Motor neuron (in vitro differentiated cells): ENCODE measurements around the gene OR56A4. TPM values are rescaled to one million over a fixed set of nuclear protein-coding genes. Genes with fewer than 3 reads are reported as not detected.

Experiments
- total RNA-seq, 8 experiments: library from RNA; unstranded; fragments of 300-600 nt; gene quantifications; 2 replicates each; pipeline versions ENCODE4 v1.2.3 to v1.2.4, GENCODE V29; 2022

The OR56A4 gene
- total RNA-seq, 8 experiments from 2014 or later, result 0.10 to 0.76 (median 0.15) TPM; not detected in 4

Other genes starting within 250 kb of the OR56A4 start
- under 1 TPM in 2 of 8 experiments, not detected in 6; 0.05 to 0.47 TPM for gene OR52N5, start 223.6 kb downstream of the OR56A4 start, total RNA-seq
- gene OR52N1, start 215.7 kb downstream of the OR56A4 start, total RNA-seq, result under 1 TPM in 1 of 8 experiments, not detected in 7; 0.19 TPM
- gene OR52N2, start 198.0 kb downstream of the OR56A4 start, total RNA-seq, result under 1 TPM in 1 of 8 experiments, not detected in 7; 0.66 TPM
- gene OR52E6, start 165.0 kb downstream of the OR56A4 start, total RNA-seq, result under 1 TPM in 1 of 8 experiments, not detected in 7; 0.52 TPM
- gene OR52E8, start 149.3 kb downstream of the OR56A4 start, total RNA-seq, result under 1 TPM in 2 of 8 experiments, not detected in 6; 0.18 to 0.28 TPM
- under 1 TPM in 3 of 8 experiments, not detected in 5; 0.05 to 0.52 (median 0.17) TPM for gene OR52E4, start 126.3 kb downstream of the OR56A4 start, total RNA-seq
- under 1 TPM in 2 of 8 experiments, not detected in 6; 0.19 to 0.24 TPM for gene OR52E5, start 113.7 kb downstream of the OR56A4 start, total RNA-seq
- gene OR56A3, start 64.7 kb downstream of the OR56A4 start, total RNA-seq, result under 1 TPM in 5 of 8 experiments, not detected in 3; 0.08 to 0.80 (median 0.10) TPM
- 1 to 10 TPM in 1 of 8 experiments, under 1 TPM in 2, not detected in 5; 0.32 to 1.6 (median 0.84) TPM for gene OR56A5, start 38.5 kb downstream of the OR56A4 start, total RNA-seq
- under 1 TPM in 2 of 8 experiments, not detected in 6; 0.21 to 0.62 TPM for gene OR52L1, start 20.0 kb downstream of the OR56A4 start, total RNA-seq
- gene OR56A1, start 23.8 kb upstream of the OR56A4 start, total RNA-seq, result under 1 TPM in 6 of 8 experiments, not detected in 2; under 0.01 to 0.38 (median 0.12) TPM
- under 1 TPM in 1 of 8 experiments, not detected in 7; 0.18 TPM for gene OR56B4, start 100.7 kb upstream of the OR56A4 start, total RNA-seq
- gene OR52B2, start 163.4 kb upstream of the OR56A4 start, total RNA-seq, result under 1 TPM in 2 of 8 experiments, not detected in 6; 0.18 to 0.81 TPM
- under 1 TPM in 4 of 8 experiments, not detected in 4; 0.16 to 0.71 (median 0.36) TPM for gene OR52W1, start 192.3 kb upstream of the OR56A4 start, total RNA-seq
- 1 to 10 TPM in 2 of 8 experiments, under 1 TPM in 5, not detected in 1; 0.50 to 1.3 (median 0.81) TPM for gene C11orf42, start 198.6 kb upstream of the OR56A4 start, total RNA-seq
- gene FHIP1B, start 227.7 kb upstream of the OR56A4 start, total RNA-seq, result 10 to 100 TPM; 12.4 to 40.6 (median 25.9) TPM
- 1 to 10 TPM in 1 of 8 experiments, under 1 TPM in 5, not detected in 2; 0.14 to 1.1 (median 0.62) TPM for gene CNGA4, start 232.1 kb upstream of the OR56A4 start, total RNA-seq